Endodermal cell (in vitro differentiated cells): ENCODE results near the gene NAA16. TPM values are rescaled to one million over a fixed set of nuclear protein-coding genes. Genes with fewer than 3 reads are reported as not detected.

ENCODE experiments used
- DNase-seq: peaks from one replicate; pipeline ENCODE4 v3.0.0-alpha.2; 2017
- H3K27ac ChIP-seq: 2 replicates; pipeline ENCODE4 v1.5.1; 2013; ENCODE audit warnings: mild to moderate bottlenecking, low read depth, low read length, moderate library complexity
- H3K27me3 ChIP-seq: 2 replicates; pipeline ENCODE4 v1.6.1; 2013; ENCODE audit warnings: mild to moderate bottlenecking, low read length, moderate library complexity; ENCODE audit not compliant: insufficient read depth, control insufficient read depth, poor library complexity, severe bottlenecking
- H3K36me3 ChIP-seq: 2 replicates; pipeline ENCODE4 v1.7.0; 2013; ENCODE audit warnings: mild to moderate bottlenecking, low read length, moderate library complexity; ENCODE audit not compliant: control insufficient read depth, insufficient read depth
- H3K4me1 ChIP-seq: one replicate; pipeline ENCODE4 v1.7.0; 2013; ENCODE audit warnings: low read length; ENCODE audit not compliant: control insufficient read depth, insufficient read depth
- H3K4me3 ChIP-seq: 2 replicates; pipeline ENCODE4 v1.5.1; 2013; ENCODE audit warnings: mild to moderate bottlenecking, low read length, moderate library complexity
- H3K9ac ChIP-seq: 2 replicates; pipeline ENCODE4 v1.6.1; 2013; ENCODE audit warnings: mild to moderate bottlenecking, low read length, moderate library complexity; ENCODE audit not compliant: poor library complexity, severe bottlenecking; ENCODE audit errors: extremely low read depth
- H3K9me3 ChIP-seq: 2 replicates; pipeline ENCODE4 v1.6.1; 2013; ENCODE audit warnings: mild to moderate bottlenecking, low read length, moderate library complexity; ENCODE audit not compliant: control insufficient read depth
- H3K27ac Mint-ChIP-seq: 2 replicates; pipeline ENCODE4 v1.8.0; 2020; ENCODE audit warnings: mixed read lengths
- H3K27me3 Mint-ChIP-seq: 2 replicates; pipeline ENCODE4 v1.8.0; 2021; ENCODE audit warnings: mild to moderate bottlenecking, mixed read lengths; ENCODE audit not compliant: insufficient read depth
- H3K36me3 Mint-ChIP-seq: 2 replicates; pipeline ENCODE4 v1.8.0; 2020; ENCODE audit warnings: low read depth, mixed read lengths
- H3K4me1 Mint-ChIP-seq: 2 replicates; pipeline ENCODE4 v1.8.0; 2020; ENCODE audit warnings: mixed read lengths
- H3K4me3 Mint-ChIP-seq: 2 replicates; pipeline ENCODE4 v1.8.0; 2020; ENCODE audit warnings: mild to moderate bottlenecking, moderate library complexity, mixed read lengths
- H3K9me3 Mint-ChIP-seq: 2 replicates; pipeline ENCODE4 v1.8.0; 2020; ENCODE audit warnings: mild to moderate bottlenecking, mixed read lengths
- WGBS, 2 experiments: methylation state at CpG; one replicate each; pipeline versions ENCODE4 v1.1.5 to v1.1.7; 2013; ENCODE audit warnings: missing lambda C conversion rate in 2 of 2, mixed read lengths in 1 of 2; ENCODE audit not compliant: insufficient coverage in 1 of 2, insufficient read length in 1 of 2; 5-methylcytosine and 5-hydroxymethylcytosine counted together
- total RNA-seq, 2 donors: library from RNA; stranded (reverse); fragmentation: NEBNext Ultra II Directional in 1 of 2; extraction: Animal tissue kit (Norgen Biotek cat#: 25700) in 1 of 2; gene quantifications; 2 replicates in 1 of 2; 3 replicates in 1 of 2; pipeline ENCODE4 v1.2.1, GENCODE V29; 2021
- TF ChIP-seq, protein P1 (sequence below): fragments of 200-600 bp; sonication (generic); conservative IDR thresholded peaks from 2 replicates; pipeline ENCODE4 v1.5.0; 2021; ENCODE audit warnings: antibody characterized with exemption, mild to moderate bottlenecking

Gene NAA16
- total RNA-seq, 2 donors from 2014 or later = 29.3 to 30.9 TPM

DNA sequence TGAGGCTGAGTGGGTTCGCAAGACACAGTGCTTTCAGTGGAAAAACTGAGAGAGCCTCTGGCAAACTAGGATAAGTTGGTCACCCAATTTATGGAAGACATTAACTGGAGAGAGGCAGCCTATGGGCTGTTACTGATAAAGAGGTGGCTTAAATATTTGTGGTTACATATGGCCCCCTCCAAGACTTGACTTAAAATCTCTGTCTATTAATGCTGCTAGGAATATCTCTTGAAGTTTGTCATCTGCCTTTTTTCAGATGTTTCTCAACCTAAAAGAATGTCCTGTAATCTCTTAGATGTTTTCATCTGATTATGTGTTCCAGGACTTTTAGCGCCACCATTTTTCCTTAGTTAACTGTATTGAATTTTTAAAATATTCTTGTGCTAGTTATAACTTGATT, 54.6 kb downstream of the NAA16 start:
- Mint-ChIP-seq H3K27ac (no peak overlapping the region), H3K36me3 (peaks cover 51% of the 10 kb centered on the region), H3K27me3 (no peaks in the 10 kb centered on the region), H3K4me1 (no peaks in the 10 kb centered on the region), H3K4me3 (no peak overlapping the region), H3K9me3 (no peaks in the 10 kb centered on the region)
- Histone ChIP-seq H3K9ac (no peak overlapping the region), H3K36me3 (peaks cover 85% of the 10 kb centered on the region), H3K4me1 (no peaks in the 10 kb centered on the region), H3K9me3 (no peaks in the 10 kb centered on the region), H3K27me3 (no peaks in the 10 kb centered on the region), H3K4me3 (no peak overlapping the region), H3K27ac (no peak overlapping the region)
- WGBS, 2 experiments = 94% methylated on average over 1 of the region's 2 CpGs; no CpG with 5 or more reads in 1 of the 2 experiments
- DNase-seq = no peak
- TF ChIP-seq, protein P1, sequence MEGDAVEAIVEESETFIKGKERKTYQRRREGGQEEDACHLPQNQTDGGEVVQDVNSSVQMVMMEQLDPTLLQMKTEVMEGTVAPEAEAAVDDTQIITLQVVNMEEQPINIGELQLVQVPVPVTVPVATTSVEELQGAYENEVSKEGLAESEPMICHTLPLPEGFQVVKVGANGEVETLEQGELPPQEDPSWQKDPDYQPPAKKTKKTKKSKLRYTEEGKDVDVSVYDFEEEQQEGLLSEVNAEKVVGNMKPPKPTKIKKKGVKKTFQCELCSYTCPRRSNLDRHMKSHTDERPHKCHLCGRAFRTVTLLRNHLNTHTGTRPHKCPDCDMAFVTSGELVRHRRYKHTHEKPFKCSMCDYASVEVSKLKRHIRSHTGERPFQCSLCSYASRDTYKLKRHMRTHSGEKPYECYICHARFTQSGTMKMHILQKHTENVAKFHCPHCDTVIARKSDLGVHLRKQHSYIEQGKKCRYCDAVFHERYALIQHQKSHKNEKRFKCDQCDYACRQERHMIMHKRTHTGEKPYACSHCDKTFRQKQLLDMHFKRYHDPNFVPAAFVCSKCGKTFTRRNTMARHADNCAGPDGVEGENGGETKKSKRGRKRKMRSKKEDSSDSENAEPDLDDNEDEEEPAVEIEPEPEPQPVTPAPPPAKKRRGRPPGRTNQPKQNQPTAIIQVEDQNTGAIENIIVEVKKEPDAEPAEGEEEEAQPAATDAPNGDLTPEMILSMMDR = no peak

DNA sequence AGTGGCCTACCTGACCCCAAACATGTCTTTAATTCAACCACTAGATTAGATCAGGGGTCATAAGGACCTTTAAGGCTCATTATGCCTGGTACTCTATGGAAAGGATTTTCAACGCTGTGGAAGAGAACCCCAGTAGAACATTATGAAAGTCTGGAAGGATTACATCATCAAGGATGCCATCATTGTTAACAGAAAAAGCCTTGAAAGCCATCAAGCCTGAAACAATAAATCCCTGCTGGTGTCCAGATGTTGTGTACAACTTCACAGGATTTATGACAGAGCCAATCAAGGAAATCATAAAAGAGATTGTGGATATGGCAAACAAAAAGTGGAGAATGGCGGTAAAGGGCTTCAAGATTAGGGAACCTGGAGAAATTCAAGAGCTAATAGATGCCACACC, 59.7 kb downstream of the NAA16 start:
- Histone ChIP-seq H3K9me3 (no peaks in the 10 kb centered on the region), H3K27me3 (no peaks in the 10 kb centered on the region), H3K4me1 (no peaks in the 10 kb centered on the region), H3K36me3 (peaks cover 87% of the 10 kb centered on the region), H3K4me3 (no peak overlapping the region), H3K27ac (no peak overlapping the region), H3K9ac (no peak overlapping the region)
- 89 to 97% methylated on average over 2 of the region's 2 CpGs for WGBS, 2 experiments
- no peaks in the 10 kb centered on the region for H3K27me3 Mint-ChIP-seq
- H3K9me3 Mint-ChIP-seq = no peaks in the 10 kb centered on the region
- no peaks in the 10 kb centered on the region for H3K4me1 Mint-ChIP-seq
- no peak overlapping the region for H3K27ac Mint-ChIP-seq
- TF ChIP-seq, protein P1 = no peak
- H3K4me3 Mint-ChIP-seq = no peak overlapping the region
- no peak for DNase-seq
- peaks cover 59% of the 10 kb centered on the region for H3K36me3 Mint-ChIP-seq

DNA sequence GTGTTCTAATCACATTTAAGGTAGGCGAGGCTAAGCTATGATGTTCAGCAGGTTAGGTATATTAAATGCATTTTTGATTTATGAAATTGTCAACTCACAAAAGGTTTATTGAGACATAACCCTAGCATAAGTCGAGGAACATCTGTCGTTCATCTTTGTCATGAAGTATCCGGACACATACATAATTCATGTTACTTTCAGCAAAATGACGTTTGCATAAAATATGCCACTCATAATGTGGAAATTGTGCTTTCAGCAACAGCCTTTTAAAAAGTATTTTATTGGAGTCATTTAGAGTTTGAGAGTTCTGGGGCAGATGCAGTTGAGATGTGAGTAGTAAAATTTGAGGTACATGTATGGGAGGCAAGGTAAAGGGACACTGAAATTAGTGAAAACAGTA, 66.4 kb downstream of the NAA16 start:
- TF ChIP-seq, protein P1 = no peak
- Histone ChIP-seq H3K4me1 (no peaks in the 10 kb centered on the region), H3K36me3 (peaks cover 42% of the 10 kb centered on the region), H3K4me3 (no peak overlapping the region), H3K27ac (no peak overlapping the region), H3K9ac (no peak overlapping the region), H3K27me3 (no peaks in the 10 kb centered on the region), H3K9me3 (no peaks in the 10 kb centered on the region)
- Mint-ChIP-seq H3K27ac (no peak overlapping the region), H3K4me1 (no peaks in the 10 kb centered on the region), H3K27me3 (peaks cover 1% of the 10 kb centered on the region), H3K36me3 (peaks cover 37% of the 10 kb centered on the region), H3K9me3 (no peaks in the 10 kb centered on the region), H3K4me3 (no peak overlapping the region)
- DNase-seq = no peak
- 93 to 95% methylated on average over 5 of the region's 5 CpGs for WGBS, 2 experiments
